Transverse colon (tissue), 4 donors: ENCODE data around the gene MAPK14.

Source experiments
- CTCF ChIP-seq, 5 experiments: fragments of 200-600 bp in 3 of 5; fragments of 450-650 bp in 2 of 5; sonication (generic) in 3 of 5; IDR thresholded peaks; 1 replicate in 2 of 5; 2 replicates in 3 of 5; pipeline ENCODE4 v1.5.1; 2016 to 2017; ENCODE audit warnings: antibody characterized with exemption in 5 of 5, inconsistent platforms in 3 of 5, mild to moderate bottlenecking in 2 of 5, moderate library complexity in 1 of 5
- EP300 ChIP-seq: sonication (generic); formaldehyde crosslinking; IDR thresholded peaks from one replicate; pipeline ENCODE4 v1.6.1; 2017; ENCODE audit warnings: antibody characterized with exemption, low read depth
- POLR2A ChIP-seq: fragments of 450-650 bp; IDR thresholded peaks from one replicate; pipeline ENCODE4 v1.6.1; 2016; ENCODE audit warnings: antibody characterized with exemption, mild to moderate bottlenecking, moderate library complexity
- POLR2AphosphoS5 ChIP-seq, 3 donors: sonication (generic); formaldehyde crosslinking; IDR thresholded peaks; one replicate each; pipeline ENCODE4 v1.6.1; 2016; ENCODE audit warnings: antibody characterized with exemption in 3 of 3

GRCh38 chr6:36118550-36119107 is 91.0 kb downstream of the MAPK14 start:
- TF ChIP-seq POLR2A = no peak
- TF ChIP-seq CTCF (IDR thresholded peaks at IDR 0.05) = no peak
- TF ChIP-seq EP300 = no peak
- peak in 1 of 3 donors; percentile 27 for TF ChIP-seq POLR2AphosphoS5 (IDR thresholded peaks at IDR 0.05)
